Germinal center (tissue), 1 donor: ENCODE measurements around the gene PPP1R27.

Source experiments
- DNase-seq: peaks from one replicate; pipeline ENCODE4 v3.0.0; 2012; ENCODE audit warnings: mixed read lengths, low spot score

Gene PPP1R27

DNA sequence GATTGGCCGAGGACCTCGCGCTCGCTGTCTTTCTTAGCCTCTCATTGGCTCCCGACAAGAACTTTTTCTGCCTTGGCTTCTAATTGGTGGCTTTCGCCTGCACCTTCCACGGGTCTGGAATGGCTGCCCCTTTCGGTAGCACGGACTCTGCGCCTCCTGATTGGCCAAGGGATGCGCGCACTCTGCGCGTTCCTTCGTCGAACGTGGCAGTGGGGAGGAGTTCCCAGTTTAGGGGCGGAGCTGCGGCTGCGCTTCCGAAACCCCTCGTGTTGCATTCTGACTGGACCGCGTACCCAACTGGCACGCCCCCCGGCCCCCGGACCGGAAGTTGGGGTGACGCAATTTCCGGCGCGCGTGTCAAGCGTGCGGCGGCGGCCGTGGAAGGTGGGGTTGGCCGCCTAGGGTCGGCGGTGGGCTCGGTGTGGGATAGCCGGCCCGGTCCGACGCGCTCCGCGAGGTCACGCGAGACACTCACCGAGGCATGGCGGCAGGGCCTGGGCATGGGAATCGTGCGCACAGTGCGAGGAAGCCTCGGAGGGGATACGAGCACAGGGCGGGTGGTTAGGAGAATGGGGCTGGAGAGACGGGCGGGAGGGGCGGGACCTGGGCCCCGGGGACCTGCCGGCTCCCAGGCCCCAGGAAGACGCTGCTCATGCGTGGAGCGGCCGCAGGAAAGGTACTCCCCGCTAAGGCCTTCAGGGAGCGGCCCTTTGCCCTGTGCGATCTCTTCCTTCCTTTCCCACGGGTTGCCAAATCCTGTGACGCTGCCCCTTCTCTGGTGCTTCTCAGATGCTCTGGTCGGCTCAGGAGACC, 26.1 kb upstream of the PPP1R27 start:
- DNase-seq: peak; percentile 100

DNA sequence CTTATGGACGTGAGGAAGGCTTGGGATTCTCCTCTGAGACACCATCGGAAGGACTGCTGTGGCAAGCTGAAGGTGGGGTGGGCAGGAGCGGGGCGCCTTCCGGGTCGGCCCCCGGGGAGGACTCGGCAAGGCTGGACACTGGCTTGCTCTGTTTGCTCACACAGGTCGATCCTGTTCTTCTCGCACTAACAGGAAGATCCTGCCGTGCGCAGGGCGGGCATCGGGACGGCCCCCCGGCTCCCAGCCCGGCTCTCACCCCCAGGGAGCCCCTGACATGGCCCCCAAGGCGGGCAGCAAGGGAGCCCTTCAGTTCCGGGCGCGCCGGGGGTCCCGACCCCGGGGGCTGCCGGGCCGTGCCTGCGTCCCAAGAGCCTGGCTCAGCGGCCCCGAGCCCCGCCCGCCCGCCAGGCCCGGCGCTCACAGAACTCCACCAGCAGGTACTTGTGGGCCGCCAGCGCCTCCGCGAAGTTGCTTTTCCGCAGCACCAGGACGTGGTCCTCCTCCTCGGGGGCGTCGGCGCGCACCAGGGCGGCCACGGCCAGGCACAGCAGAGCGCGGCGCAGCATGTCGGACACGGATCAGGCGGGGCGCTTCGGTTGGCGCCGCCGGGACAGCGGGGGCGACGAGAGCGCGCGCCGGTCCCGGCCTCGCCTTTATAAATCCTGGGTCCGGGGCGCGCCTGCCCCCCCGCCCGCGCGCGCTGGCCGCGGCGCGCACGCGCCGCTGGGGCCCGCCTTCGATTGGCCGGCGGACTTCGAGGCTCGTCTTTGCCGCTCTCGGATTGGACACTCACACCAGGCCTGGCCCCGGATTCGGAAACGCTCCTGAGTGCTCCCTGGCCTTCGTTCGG, 25.3 kb upstream of the PPP1R27 start, which contains the start of gene P4HB:
Gene P4HB (minus strand): TSS at position 630 of the 850 bp plus-strand sequence. CDS start 64 bp downstream, at position 566.
- no peak for DNase-seq

DNA sequence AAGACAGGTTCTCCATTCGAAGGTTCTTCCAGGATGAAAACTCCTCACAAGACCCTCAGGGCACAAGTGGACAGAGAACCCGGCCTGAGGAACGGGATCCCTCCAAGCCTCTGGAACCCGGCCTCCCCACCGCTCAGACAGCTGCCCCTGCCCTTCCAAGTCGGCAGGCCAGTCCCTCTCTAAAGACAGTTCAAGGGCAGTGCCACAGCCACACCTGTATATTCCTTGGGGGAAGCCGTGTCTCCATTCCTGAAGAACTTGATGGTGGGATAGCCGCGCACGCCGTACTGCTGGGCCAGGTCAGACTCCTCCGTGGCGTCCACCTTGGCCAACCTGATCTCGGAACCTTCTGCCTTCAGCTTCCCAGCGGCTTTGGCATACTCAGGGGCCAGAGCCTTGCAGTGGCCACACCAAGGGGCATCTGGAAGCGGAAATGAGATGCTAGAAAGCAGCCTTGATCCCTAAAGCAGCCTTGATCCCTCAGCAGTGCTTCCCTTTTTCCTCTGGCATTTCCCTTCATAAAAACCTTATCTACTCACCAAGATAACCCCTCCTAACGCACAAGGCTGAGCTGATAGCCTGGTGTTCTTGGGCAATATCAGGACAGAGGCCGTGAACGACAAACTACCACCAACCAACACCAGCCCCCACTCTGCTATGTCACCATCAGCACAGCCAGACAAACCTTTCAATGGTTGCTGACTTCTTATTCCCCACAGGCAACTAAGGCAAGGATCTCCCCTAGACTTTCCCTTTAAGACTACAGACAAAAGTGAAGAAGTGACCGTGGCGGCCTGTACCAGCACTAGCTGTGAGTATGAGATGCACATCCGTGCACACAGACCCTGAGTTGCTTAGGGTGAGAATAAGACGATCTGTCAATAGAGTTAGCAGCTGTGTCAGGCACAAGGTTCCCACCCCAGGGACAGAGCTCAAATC, 24.4 kb upstream of the PPP1R27 start:
- DNase-seq: no peak

DNA sequence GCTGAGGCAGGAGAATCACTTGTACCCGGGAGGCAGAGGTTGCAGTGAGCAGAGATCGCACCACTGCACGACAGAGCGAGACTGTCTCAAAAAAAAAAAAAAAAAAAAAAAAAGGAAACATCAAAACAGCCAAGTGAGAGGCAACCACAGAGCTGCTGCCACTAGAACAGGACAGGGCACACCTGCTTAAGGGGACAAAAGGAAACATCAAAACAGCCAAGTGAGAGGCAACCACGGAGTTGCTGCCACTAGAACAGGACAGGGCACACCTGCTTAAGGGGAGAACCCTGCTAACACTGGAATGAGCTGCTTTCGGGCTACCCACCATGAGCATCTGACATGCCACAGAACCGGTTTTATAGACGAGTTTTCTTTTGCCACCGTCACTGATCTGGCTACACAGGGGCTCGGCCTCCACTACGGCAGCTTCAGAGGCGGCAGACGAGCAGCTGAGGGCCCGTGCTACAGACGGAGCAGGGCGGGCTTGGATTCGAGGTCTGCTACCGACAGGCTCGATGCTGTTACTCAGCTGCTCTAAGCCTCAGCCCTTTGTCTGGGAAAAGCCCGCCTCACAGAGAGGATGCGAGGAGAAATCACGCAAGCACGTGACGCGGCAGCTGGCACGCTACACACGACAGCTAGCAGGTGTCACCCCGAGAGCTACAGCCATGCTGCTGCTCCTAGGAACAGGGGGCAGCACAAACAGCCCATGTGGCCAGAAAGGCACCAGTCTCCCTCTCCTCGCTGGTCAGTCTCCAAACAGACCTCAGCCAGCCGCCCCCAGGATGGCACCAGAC, 23.5 kb upstream of the PPP1R27 start:
- no peak for DNase-seq

DNA sequence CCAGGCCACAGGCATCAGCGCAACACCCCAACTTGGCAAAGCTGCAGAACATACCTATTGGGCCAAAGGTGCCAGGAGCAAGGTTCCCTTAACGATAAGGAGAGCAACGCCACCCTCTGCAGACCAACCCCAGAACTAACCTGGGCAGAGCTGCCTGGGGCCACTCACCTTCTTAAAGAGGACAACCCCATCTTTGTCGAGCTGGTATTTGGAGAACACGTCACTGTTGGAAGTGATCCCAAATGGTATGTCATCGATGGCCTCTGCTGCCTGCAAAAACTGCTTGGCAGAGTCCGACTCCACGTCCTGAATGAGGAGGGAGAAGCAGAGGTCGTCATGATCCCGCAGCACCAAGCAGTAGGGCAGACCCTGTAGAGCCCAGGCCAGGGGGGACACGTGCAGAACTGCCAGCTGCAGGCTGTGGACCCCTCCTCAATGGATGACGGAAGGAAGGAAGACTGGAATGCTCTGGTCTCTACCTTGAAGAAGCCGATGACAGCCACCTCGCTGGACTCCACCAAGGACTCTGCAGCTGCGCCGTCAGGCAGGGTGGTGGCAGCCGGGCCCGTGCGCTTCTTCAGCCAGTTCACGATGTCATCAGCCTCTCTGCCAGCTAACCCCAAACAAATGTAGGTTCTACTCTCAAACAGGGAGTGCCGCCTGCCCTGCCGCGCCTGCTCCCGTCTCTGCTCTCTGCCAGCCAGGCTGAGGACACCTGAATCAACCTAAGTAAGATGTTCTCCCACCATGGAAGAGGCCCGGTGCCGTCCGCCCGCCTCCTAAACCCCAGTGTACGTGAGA, 20.3 kb upstream of the PPP1R27 start:
- no peak for DNase-seq

DNA sequence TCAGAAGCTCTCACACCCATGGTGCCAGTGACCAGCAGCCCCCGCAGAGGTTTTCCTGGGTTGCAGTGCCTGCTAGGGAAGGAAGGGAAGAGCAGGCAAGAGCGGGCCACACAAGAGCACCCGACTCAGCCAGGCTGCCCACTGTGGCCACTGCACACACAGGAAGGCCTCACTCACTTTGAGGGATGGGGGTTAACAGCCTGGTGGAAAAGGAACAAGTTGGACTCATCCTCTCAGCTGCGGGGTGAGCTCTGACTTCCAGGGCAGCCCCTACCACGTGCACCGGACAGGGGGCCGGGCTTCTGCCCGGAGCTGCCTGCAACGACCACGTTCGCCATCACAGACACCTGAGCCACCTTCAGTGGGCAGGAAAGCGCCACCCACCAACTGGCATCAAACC, 17.4 kb upstream of the PPP1R27 start:
- DNase-seq: no peak

DNA sequence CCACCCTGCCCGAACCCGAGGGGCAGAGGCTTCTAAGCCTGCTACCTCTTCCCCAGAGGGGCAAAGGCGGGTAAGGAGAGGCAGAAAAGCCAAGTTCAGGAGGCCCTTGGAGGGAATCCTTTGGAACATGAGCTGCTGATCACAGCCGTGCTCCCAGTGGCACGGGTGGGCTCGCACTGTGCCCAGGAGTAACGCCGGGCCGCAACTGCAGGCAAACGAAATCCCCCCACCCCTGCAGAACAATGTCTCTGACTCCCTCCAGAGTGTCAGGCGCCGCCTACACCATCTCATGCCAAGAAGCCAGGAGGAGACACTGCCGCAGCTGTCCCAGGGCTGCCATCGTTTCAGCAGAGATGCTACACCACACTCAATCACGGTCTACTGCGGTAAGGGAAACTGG, 16.6 kb upstream of the PPP1R27 start:
- DNase-seq: no peak

DNA sequence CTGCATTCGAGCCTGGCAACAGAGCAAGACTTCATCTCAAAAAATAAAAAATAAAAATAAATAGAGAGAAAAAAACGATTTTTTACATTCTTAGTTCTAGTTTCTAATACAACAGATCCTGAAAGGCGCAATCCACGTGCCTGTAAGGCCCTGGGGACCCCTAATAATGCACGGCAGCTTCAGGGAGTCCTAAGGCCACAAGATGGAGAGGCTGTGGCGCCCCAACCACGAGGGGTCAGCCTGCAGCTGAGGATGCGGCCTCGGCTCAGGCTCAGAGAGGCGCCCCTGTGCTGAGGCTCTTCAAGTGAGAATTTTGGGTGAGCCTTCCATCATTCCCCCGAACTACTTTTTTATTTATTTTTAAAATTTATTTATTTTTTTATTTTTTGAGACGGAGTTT, 14.6 kb upstream of the PPP1R27 start:
- no peak for DNase-seq

DNA sequence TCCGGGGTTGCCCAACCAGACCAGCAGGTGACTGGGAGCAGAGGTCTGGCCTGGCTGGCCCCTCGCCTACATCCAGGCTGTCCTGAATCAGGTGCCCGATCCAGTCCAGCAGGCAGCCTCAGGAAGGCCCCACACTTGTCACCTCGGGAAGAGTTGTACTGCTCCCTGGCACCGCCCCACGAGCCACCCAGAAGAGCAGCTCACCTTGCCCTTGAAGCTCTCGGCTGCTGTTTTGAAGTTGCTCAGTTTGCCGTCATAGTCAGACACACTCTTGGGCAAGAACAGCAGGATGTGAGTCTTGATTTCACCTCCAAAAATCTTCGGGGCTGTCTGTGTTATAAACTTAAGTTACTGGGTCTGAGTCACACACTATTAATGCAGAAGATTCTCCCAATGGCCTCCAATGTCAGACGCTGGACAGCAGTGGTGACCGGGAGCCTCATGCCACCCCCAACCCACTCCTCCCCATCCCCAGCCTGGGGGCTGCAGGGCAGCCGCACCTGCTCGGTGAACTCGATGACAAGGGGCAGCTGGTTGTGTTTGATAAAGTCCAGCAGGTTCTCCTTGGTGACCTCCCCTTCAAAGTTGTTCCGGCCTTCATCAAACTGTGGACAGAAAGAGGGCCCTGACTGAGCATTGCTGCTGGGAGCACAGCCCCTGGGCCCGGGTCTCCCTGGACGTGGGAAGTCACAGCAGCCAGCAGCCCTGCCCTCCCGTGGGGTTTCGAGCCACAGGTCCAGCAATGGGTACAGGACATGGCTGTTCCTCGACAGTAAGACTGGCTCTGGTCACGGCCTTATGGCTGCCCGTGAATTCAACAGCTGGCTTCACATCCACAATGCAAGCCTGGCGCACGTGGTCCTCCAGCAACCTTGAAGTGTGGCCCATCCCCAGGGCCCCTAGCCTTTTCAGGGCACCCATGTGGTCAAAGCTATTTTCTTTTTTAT, 12.2 kb upstream of the PPP1R27 start:
- no peak for DNase-seq

DNA sequence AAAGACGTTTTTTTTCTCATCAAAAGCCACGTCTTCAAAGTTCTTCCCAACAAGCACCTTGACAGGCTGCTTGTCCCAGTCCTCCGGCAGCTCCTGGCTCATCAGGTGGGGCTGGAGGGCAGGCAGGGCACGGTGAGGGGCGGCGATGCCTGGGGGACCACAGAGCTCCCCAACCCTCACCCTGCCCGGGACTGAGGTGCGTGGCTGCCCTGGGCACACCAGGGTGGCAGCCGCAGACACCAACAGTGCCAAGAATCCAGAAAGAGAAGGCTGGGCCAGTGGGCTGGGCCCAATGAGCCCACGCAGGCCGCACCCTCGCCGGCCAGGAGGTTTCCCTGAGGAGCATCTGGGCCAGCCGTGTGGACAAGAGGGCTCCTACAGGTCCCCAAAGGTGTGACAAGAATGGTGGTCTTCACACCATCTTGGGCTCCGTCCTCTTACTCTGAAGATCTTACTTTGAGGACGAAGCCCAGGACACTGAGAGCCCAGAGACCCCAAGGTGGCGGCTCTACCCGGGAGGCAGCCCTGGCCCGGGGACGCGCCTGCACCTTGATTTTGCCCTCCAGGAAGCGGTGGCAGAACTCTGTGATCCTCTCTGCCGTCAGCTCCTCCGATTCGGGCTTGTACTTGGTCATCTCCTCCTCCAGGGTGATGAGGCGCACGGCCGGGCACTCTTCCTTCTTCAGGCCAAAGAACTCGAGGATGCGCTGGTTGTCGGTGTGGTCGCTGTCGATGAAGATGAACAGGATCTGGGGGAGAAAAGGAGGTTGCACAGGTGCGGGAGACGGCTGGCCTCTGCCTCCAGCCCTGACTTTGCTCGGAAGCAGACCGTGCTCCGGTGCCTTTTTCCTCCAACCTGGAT, 11.3 kb upstream of the PPP1R27 start:
- no peak for DNase-seq

DNA sequence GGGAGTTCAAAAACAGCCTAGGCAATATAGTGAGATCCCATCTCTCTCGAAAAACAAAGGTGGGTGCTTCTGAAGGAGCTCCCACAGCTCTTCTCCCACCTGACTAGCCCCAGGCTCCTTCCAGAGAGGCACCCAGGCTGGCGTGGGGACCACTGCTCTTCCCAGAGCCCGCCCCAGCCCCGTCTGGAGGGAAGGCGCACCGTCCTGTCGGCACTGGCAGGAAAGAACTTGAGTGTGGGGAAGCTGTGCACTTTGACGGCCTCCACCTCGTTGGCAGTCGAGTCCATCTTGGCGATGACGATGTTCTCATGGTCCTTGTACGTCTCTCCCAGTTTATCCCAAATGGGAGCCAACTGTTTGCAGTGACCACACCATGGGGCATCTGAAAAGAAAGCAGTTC, 10.5 kb upstream of the PPP1R27 start:
- DNase-seq: no peak

DNA sequence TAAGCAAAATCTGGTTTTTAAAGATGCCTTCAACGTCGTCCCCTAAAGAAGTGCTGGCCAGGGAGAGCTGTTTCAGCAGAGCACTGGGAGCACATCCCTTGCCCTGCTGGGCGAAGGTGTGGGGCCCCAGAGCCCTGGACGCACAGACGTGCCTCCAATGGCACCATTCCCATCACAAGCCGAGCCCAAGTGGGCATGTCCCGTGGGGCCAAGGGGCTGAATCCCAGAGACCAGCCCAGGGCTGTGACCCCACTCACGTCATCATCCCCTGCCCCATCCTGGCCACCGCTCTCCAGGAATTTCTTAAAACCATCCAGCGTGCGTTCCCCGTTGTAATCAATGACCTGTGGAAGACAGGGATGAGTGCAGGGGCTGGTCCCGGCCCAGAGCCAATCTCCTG, 10.0 kb upstream of the PPP1R27 start:
- DNase-seq: no peak

DNA sequence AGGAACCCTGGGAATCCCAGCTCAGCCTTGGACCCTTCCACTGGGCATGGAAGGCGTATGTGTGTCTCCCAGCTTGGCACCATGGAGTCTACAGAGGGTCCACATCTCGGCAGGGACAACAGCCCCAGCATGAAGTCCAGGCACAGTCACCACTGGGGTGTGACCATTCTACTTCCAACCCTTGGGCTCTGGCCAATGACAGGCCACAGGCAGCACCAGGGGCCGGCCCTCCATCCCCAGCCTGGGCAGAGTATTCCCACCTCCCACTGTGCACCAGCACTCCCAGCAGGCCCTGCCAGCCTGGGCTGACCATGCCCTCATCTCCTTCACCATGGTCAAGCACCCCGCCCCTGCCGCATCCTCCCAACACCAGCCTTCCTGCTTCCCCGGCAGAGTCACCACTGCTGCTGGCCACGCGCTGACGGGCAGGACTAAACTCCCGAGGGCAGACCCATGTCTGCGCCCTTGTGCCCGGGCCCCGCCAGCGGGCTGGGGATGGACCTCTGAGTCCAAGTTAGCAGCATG, 9.5 kb upstream of the PPP1R27 start:
- DNase-seq: no peak

DNA sequence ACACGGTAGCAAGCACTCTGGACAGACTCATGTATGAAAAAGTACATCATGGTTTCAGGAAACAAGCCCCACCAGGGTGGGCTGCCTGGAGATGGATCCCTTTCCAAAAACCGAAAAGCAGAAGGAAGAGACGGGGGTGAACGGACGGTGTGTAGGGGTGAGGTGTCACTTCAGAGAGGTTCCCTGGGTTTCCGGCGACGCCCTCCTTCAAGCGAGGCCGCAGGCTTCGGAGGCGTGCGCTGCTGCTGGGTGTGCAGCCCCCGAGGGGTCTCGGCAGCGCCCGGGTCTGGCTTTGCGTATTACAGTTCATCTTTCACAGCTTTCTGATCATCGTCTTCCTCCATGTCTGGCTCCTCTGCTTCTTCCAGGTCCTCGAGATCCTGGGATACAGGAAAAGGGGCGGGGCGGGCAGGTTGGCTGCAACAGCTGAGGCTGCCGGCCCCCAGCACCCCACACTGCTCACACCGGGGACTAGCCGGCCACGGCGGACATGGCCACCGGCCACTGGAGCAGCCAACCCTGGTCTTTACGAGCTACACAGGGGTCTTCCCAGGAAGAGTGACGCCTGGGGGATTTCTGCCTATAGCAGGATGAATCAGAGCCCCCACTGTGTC, 9.0 kb upstream of the PPP1R27 start:
- no peak for DNase-seq

DNA sequence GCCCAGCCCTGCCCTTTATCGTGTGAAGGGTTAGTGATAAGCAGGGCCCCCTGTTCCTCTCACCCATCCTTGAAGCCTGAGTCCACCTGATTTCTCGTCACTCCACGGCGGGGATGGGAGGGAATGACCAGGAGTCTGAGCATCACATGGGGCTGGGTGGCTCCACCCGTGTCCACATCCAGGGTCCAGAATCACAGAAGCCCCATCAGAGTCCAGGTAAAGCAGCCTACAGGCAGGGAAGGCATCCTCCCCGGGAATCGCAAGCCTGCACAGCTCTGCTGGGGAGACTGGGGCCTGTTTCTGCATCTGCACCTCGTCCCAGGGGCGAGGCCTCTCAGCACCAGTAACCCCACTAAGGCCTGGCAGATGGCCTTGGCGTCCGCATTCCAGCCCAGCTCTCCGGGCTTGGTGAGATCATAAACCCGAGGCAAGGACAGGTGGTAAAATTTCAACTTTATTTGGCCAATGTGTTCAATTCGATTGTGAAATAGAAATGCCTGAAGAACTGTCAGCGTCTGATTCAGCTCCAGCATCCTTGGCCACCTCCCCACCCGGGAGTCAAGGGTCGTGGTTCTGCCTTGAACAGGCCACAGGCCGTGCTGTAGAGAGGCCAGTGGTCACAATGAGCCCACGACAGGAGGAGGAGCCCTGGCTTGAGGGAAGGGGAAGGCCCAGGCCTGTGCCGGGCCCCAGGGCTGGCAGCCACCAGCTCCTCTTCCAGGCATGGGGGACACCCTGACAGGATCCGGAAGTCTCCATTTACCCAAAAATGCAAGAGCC, 8.1 kb upstream of the PPP1R27 start:
- no peak for DNase-seq

DNA sequence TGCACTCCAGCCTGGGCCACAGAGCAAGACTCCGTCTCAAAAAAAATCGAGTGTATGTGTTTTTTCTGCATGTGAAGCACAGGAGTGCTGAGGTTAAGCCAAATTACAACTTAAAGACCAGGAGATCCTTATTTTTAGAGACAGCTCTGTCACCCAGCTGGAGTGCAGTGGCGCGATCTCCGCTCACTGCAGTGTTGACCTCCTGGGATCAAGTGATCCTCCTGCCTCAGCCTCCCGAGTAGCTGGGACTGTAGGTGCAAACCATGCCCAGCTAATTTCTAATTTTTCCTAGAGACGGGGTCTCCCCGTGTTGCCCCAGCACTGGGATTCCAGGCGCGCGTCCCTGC, 7.5 kb upstream of the PPP1R27 start:
- no peak for DNase-seq

DNA sequence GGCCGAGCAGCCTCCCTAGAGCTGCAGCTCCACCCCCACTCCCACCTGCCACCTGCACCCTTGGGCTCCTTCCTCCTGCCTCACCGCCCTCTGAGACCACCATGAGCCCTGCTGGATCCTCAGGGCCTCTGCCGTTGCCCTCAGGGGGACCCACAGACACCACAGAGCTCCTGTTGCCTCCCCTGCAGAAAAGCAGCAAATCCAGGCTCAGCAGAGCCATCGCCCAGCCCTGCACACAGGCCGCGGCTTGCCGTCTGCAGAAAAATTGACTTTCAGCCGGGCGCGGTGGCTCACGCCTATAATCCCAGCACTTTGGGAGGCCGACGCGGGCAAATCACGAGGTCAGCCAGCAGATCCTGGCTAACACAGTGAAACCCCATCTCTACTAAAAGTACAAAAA, 7.0 kb upstream of the PPP1R27 start:
- no peak for DNase-seq
